ENCODE data around the gene CTTN.
"Not testable (repeated sequence)": the region's sequence is repeated elsewhere in the genome, so short reads cannot be mapped to it uniquely, and the experiment has no call there.

The CTTN gene

DNA sequence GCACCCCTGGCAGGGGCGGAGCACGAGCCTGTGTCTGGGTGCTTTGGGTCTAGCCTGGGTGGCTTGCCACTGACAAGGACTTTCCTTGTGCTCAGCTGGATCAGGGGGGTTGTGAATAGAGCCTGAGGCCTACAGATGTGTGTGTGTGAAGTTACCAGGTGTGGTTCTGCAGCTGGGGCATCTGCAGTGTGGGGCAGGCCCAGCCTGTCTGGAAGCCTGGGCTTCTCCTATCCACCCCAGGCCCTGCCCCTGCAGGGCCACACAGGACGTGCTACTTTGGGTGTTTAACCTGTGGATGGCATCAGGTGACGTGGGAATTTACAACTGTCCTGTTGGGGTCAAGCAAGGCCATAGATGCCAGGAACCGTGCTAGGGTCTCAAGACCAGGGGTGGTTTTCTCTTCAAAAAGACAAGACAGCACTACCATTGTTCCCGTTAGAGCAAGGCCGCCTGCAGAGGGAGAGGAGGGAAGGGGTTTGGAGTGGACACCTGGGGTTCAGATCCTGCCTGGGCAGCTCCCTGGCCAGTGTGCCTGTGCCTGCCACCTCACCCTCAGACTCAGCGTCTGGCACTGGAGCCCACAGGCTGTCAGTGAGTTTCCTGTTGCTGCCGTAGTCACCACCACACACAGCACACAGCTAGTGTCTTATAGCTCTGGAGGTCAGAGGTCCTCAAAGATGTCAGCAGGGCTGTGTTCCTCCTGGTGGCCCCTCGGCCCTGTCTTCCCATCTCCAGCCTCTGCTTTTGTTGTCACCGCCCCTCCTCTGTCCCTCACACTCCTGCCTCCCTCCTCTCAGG is 31.6 kb downstream of the CTTN start:
- no peak for DNase-seq (ENCODE audit: low read depth)

DNA sequence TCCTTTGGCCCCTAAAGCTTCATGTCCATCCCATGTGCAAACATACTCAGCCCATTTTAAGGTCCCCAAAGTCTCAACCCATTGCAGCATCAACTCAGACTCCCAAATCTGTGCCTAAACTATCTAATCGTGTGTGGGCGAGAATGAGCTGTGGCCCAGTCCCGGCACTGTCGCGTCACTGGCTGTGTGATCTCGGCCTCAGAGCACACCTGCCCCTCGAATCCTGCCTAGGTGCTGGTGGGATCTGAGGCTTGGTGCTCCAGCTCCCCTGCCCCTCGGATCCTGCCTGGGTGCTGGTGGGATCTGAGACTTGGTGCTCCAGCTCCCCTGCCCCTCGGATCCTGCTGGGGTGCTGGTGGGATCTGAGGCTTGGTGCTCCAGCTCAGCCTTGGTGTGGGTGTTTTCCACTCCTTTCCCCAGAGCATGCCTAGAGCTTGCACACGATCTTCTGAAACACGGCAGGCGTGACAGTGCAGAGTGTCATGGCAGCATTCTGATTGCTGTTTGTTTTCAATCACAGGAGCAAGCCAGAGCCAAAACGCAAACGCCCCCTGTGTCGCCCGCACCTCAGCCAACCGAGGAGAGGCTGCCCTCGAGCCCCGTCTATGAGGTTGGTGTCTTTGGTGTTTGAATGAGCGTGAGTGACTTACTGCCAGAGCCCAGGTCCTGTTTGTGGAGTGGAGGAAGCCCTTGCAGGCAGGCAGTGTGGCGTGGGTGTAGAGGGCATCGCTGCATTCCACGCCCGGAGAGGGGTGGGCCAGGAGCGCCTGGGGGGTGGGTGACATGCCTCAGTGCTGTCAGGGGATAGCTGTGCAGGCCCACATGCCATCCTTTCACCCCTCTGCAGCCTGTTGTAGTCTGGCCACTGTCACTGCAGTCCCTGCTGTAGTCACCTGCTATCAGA is 32.6 kb downstream of the CTTN start:
- DNase-seq (ENCODE audit: low read depth): no peak

DNA sequence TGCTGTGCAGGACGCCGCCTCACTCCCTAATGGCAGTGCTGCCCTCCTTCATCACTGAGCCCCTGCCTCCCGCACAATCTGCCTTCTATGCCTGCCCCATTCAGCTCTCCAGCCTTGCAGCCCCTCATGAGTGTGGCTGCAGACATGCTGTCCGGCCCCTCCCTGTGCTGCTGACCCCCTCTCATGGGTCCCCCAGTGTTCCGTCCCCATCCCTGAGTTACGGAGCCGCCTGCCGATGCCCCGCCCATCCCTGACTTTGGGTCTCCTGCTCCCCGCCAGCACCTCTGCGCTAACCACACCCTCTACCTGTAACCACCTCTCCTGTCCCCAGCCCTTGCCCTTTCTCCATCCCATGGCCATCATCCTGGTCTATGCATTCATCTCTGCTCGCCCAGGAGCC is 33.3 kb downstream of the CTTN start:
- no peak for DNase-seq (ENCODE audit: low read depth)

DNA sequence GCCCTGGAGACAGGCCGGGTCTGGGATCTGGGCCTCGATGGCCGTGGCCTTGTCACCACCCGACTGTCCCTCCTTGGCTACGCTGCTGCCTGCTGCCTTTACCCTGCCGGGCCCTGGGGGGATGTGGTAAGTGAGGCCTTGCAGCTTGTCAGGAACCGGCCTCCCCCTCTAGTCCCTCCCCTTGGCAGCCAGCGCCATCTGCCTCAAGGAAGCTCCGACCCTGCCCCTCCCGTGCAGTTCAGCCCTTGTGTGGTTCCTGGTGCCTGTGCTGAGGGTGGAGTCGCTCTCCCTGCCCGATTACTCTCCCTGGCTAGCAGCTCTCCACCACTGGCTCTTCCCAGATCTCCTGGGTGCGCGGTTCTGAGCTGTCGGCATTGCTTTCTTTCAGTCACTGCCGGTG is 33.7 kb downstream of the CTTN start:
- DNase-seq (ENCODE audit: low read depth): no peak

DNA sequence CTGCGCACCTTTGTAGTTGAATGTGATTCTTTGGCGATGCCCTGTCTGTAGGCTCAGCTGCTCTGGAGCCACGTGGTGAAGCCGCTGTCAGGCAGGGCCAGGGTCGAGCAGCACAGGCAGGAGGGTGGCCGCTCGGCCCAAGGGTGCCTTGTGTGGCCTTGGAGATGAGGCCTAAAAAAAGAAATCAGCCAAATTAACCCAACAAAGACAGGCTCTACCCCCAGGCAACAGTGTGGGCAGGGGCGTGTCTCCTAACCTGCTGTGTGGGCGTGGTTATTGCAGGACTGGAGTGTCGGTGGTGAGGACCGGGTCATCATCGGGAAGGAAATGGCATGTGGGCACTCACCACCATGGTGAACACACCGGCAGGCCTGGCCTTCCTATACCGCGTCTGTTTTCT is 34.3 kb downstream of the CTTN start:
- no peak for DNase-seq (ENCODE audit: low read depth)

DNA sequence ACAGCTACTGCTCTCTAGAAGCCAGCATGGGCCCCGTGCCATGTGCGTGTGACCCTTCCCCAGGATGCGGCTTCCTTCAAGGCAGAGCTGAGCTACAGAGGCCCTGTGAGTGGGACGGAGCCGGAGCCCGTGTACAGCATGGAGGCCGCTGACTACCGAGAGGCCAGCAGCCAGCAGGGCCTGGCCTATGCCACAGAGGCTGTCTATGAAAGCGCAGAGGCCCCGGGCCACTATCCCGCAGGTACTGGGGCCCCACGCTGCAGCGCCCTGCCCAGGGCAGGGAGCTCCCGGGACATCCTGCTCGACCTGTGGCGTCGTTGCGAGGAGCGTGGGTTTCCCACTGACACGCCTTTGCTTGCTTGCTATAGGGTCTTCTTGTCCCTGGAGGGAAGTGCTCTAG is 34.7 kb downstream of the CTTN start:
- DNase-seq (ENCODE audit: low read depth): no peak

DNA sequence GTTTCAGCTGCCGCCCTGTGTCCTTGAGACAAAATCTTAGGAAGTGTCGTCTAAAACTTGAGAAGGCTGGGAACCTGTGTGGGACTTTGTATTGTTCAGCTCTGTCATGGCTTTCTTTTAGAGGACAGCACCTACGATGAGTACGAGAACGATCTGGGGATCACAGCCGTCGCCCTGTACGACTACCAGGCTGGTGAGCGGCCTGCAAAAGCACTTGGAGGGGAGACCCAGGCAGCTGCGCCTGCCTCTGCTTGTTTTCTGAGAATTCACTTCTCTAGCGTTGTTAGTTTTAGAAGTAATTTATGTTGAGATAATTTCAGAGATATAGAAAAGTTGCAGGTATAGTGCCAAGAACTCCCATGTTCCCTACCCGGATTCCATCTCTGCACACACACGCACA is 35.2 kb downstream of the CTTN start:
- no peak for DNase-seq (ENCODE audit: low read depth)

DNA sequence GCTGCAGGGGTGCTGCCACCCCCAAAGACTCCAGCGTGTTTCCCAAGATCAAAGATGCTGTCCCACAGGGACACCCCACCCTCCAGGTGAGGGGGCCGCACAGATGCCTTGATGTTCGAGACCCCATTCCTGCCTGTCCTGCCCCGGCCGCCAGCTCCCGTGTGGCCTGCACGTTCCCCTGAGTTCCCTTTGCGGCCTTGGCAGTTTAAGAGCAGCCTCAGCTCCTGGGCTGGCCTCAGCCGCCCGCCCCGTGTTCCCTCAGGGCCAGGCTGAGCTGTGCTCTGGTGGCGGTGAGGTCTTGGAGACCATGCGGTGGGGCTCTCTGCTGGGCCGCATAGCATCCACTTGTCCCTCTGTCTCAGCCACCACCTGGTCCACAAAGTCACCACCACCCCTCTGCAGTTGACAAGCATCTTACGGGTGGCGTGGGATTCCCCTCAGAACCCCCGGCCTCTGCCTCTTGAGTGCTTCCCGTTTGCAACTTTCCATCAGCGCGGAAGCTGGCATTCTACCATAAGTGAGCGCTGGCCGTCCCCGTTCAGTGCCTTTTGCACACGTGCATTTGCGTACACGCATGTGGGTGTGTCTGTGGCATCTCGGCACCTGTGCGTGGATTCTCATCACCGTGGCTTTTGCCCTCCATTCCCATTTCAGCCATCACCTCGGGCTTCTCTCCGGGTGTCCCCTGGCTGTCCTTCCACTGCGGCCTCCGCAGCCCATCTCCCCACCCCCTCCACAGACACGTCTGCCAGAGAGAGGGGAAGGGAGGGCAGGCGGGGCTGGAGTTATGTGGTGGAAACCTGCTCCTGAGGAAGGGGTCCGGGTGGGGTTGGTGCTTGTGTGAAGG is 35.9 kb downstream of the CTTN start:
- DNase-seq (ENCODE audit: low read depth): no peak

DNA sequence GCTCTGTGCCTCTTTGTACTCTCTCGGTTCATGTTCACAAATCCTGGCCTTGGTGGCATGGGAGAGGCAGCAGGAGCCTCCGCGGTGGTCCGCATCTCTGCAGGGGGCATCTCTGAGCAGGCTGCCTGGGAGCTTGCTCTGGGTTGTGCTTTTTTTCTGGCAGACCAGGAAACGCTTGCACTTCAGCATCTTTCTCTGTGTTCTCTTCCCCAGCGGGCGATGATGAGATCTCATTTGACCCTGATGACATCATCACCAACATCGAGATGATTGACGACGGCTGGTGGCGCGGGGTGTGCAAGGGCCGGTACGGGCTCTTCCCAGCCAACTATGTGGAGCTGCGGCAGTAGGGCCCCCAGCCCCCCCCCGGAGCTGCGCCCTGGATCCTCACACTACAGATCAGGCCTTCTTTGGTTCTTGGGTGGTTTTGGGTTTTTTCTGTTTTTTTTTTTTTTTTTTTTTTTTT is 36.5 kb downstream of the CTTN start:
- DNase-seq (ENCODE audit: low read depth): no peak

DNA sequence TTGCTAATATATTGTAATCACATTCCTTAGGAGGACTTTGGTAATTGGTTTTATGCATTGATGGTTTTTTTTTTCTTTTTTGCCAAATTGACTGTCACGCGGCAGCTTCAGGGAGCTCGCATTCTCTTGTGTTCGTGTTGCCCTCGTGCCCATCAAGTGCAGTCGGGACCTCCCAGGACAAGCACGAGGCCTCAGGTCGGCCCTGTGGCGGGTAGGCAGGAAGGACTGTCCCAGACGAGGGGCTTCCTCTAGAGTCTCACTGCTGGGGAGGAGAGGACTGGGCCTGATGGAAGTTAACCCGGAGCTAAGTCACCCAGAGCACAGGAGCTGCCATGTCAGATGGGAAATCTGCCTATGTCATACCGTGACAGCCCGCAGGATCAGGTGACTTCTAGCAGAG is 37.0 kb downstream of the CTTN start:
- no peak for DNase-seq (ENCODE audit: low read depth)

DNA sequence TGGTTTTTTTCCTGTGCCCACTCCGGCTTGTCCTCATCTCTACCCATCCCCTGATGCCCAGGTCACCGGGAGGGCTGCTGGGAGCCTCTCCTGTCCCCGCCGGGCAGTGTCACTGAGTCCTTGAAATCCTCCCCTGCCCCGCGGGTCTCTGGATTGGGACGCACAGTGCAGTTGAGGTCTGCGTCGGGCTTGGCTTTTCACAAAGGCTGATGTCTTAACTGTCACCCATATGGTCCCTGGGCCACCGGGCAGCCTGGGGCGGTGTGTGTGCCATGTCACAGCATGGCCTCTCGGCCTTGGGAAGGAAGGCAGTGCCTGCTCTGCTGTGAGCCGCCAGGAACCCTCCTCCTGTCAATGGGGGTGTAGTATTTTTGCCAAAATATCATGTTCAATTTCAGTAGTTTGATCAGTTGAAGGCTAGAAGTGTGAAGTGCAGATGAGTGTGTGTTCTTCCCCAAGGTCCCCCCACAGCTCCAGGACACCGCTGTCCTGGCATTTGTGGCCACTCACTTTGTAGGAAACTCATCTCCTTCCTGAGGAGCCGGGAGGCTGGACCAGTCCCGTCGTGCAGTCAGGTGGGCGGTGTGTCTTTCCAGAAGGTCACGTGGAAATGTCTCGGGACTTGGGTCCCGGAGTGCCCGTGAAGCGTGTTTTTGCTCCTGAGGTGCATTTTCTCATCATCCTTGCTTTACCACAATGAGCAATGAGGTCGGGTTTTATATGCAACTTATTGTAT is 37.6 kb downstream of the CTTN start:
- no peak for DNase-seq (ENCODE audit: low read depth)

DNA sequence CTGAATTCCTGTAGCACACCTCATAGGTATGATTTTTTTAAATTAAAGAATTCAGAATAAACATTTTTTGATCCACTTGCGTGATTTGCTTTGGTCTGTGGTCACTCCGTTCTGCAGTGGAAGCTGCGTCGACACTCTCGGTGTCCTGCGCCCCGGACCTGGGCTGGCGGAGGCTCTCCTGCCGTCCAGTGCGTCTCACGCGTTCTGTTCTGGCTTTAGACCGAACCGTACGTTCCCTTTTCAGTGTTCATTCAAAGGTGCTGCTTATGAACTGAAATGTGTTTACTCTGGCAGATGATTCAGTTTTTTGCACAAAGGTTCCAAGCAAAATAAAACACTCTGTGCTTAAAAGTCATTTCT is 38.2 kb downstream of the CTTN start:
- DNase-seq (ENCODE audit: low read depth): no peak

DNA sequence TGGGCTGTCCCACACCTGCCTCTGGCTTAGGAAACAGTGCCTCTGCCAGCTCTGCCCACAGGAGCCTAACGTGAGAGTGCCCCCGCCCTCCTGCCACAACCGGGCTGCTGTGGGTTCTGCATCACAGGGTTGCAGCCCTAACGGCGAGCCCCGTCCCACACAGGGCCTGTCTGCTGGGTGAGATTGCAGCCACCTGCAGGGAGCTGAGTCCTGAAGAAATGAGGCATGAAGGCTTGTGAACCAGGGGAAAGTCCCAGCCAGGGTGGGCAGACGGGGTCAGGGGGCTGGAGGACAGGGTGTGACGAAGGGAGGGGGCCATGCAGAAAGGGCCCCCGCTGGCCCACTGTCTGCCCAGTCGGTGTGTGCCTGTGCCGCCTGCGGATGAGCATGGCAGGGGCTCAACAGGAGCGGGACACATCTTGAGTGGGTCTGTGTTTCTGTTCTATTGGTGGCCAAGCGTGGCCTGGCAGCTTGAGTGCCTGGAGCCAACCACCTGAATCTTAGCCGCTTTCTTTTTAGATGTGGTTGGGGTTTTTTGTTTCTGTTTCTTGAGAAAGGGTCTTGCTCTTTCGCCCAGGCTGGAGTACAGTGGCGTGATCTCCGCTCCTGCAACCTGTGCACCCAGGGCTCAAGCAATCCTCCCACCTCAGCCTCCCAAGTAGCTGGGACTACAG is 38.9 kb downstream of the CTTN start:
- no peak for DNase-seq (ENCODE audit: low read depth)

DNA sequence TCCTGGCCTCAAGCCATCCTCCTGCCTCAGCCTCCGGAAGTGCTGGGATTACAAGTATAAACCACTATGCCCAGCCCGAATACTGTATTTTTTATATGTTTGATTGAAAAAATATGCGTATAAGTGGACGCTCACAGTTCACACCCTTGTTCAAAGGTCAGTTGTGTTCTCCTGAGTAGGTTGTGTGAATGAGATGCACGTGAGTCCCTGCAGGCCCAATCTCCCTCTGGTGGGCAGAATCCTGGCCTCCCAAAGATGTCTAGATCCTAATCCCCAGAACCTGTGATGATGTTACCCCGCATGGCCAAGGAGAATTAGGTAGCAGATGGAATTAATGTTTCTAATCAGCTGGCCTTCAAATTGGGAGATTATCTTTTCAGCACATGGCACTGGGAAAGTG is 41.9 kb downstream of the CTTN start:
- no peak for DNase-seq (ENCODE audit: low read depth)

DNA sequence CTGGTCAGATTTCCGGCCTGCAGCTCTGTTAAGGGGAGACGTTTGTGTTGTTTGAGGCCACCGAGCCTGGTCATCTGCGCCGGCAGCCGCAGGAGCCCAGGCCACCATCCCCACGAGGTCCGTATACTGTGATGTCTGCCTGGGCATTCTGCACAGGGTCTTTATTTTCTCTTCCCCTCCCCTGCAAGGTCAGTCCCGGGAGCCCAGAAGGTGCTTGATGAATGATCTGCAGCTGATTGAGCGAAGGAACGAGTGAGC is 45.4 kb downstream of the CTTN start:
- DNase-seq (ENCODE audit: low read depth): no peak

DNA sequence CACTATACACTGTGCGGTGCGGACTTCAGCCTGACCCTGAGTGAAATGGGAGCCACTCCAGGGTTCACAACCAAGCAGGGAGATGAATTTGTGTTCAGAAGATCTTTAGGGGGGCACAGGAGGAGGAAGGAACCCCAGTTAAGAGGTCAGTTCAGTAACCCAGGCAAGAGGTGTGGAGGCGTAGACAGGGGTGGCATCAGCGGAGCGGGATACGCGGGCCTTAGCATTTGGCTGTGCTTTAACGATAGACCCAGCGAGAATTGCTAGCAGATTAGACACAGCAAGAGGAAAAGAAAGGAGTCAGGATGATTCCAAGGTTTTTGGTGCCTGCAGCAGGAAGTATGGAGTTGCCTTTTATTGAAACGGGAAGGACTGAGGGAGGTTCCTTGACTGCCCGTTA is 46.8 kb downstream of the CTTN start:
- no peak for DNase-seq (ENCODE audit: low read depth)

DNA sequence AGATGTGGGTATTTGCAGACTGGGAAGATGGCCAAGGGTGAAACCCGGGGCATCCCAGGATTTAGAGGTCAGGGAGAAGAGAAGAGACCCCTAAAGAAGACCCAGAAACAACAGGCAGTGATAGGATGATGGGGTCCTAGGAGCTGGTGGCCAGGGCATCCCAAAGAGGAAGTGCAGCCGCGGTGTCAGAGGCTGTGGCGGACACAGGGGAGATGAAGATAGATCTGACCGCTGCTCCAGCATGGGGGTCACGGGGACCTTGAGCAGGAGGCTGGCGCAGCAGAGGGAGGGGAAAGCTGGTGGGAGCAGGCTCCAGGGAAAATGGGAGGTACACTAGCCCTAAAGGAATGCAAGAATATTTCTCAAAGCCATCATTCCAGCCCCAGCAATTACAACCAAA is 47.3 kb downstream of the CTTN start:
- no peak for DNase-seq (ENCODE audit: low read depth)

DNA sequence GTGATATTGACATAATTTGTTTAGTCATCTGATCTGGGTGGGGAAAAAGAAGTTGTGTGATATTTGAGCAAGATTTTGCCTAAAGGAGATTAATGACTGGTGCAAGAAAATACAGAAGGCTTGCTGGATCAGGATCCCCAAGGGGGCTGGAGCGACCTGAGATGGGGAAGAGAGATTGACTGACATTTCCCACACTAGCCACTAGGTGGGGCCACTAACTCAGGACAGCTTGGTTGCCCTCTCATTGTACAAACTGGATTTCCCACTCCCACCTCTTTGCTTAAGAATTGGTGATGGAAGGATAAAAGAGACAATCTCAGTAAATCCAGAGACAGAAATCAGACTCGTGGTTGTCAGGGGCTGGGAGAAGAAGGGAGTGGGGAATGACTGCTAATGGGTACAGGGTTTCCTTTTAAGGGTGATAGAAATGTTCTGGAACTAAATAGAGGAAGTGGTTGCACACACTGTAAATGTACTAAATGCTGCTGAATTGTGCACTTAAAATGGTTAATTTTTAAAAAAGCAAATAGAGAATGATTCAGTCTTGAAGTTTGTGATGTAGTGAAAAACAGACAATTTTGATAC is 50.7 kb downstream of the CTTN start:
- no peak for DNase-seq (ENCODE audit: low read depth)

DNA sequence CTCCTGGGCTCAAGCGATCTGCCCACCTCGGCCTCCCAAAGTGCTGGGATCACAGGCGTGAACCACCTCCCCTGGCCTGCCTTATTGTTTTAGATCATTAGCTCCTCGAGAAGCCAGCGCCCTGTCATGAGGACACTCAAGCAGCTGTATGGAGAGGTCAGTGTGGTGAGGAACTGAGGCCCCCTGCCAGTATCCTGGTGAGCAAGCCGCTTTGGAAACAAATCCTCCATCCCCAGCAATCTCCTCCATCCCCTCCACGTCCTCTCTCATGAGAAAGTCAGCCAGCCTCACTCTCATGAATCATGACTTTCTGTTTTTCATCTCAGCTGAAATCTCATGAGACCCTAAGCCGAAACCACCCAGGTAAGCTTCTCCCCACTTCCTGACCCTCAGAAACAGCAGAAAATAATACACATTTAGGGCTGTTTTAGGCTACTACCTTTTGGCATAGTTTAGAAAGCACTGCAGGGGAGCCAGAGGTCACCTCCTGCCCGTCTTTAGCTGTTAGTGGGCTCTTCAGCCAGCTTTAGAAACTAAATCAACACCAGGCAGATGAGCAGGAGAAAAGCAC is 56.0 kb downstream of the CTTN start:
- no peak for DNase-seq (ENCODE audit: low read depth)

DNA sequence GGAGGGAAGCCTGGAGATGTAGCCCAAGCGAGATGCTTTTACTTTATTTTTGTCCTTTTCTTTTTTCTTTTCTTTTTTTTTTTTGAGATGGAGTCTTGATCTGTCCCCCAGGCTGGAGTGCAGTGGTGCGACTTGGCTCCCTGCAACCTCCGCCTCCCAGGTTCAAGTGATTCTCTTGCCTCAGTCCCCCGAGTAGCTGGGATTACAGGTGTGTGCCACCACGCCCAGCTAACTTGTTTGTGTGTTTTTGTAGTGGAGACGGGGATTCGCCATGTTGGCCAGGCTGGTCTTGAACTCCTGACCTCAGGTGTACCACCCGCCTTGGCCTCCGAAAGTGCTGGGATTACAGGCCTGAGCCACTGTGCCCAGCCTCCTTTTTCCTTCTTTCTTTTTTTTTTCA is 56.5 kb downstream of the CTTN start:
- not testable (repeated sequence) for DNase-seq (ENCODE audit: low read depth)

DNA sequence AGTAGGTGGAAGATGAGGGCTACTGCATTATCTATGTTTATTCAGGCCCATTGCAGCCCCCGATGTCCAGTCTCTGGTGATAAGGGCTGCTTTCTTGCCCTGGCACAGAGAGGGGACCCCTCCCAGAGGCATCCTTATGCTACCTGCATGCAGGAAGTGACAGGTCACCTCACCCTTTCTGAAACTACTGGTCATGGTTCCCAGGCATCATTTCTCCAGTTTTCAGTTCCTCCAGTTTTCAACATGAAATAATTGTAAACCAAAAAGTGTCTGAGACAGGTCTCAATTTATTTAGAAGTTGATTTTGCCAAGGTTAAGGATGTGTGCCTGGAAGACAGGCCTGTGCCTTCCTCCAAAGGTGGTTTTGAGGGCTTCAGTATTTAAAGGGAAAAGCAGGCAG is 57.0 kb downstream of the CTTN start:
- DNase-seq (ENCODE audit: low read depth): no peak

Measured in stimulated activated CD8-positive, alpha-beta memory T cell treated with anti-CD3 and anti-CD28 coated beads, Interleukin-7, amount 100 ng/mL, for 24 hours (primary cell).